ENCODE results near the gene CNTNAP2.

The CNTNAP2 gene

DNA sequence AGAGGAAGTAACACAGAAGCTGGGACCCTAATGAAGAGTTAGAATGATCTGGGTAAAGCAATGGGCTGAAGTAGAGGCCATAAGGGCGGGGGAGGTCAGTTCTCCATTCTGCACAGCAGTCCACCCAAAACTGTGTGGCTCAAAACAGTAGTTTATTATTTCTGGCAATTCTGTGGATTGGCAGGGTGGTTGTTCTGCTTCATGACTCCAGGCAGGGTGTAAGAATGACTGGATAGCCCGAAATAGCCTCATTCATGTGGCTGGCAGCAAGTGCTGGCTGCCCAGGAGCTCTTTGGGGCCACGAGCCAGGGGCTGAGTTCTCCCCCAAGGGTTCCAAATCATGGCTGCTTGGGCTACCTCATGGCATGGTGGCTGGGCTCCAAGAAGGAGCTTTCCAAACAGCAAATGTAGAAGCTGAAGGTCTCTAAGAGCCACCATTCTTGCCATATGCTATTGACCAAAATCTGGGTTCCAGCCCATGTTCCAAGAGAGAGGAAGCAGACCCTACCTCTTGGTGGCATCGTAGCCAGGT lies 2158.8 kb downstream of the CNTNAP2 start:
- no peaks in the 10 kb centered on the region for H3K4me1 ChIP-seq (ENCODE audit: control insufficient read depth, insufficient read depth, low read length)
- H3K9me3 ChIP-seq (ENCODE audit: control insufficient read depth, low read length): no peaks in the 10 kb centered on the region
- no peak overlapping the region for H3K27ac ChIP-seq (ENCODE audit: insufficient read depth, low read depth, low read length, poor library complexity, severe bottlenecking)
- no peak overlapping the region for H3K4me3 ChIP-seq (ENCODE audit: insufficient read depth, low read depth, low read length)
- no peaks in the 10 kb centered on the region for H3K27me3 ChIP-seq (ENCODE audit: control insufficient read depth, insufficient read depth, low read length, poor library complexity, severe bottlenecking)
- no peaks in the 10 kb centered on the region for H3K36me3 ChIP-seq (ENCODE audit: control insufficient read depth, insufficient read depth, low read length)
- WGBS, 2 experiments: 93% methylated on average over 4 of the region's 4 CpGs

GRCh38 chr7:148276314-148277041 lies 2159.9 kb downstream of the CNTNAP2 start:
- Histone ChIP-seq H3K27ac (ENCODE audit: insufficient read depth, low read depth, low read length, poor library complexity, severe bottlenecking) (no peak overlapping the region), H3K27me3 (ENCODE audit: control insufficient read depth, insufficient read depth, low read length, poor library complexity, severe bottlenecking) (no peaks in the 10 kb centered on the region), H3K36me3 (ENCODE audit: control insufficient read depth, insufficient read depth, low read length) (no peaks in the 10 kb centered on the region), H3K4me3 (ENCODE audit: insufficient read depth, low read depth, low read length) (no peak overlapping the region), H3K9me3 (ENCODE audit: control insufficient read depth, low read length) (no peaks in the 10 kb centered on the region), H3K4me1 (ENCODE audit: control insufficient read depth, insufficient read depth, low read length) (no peaks in the 10 kb centered on the region)
- 95 to 96% methylated on average over 11 of the region's 11 CpGs for WGBS, 2 experiments

GRCh38 chr7:148277042-148277660 lies 2160.6 kb downstream of the CNTNAP2 start:
- Histone ChIP-seq H3K4me3 (ENCODE audit: insufficient read depth, low read depth, low read length) (no peak overlapping the region), H3K27ac (ENCODE audit: insufficient read depth, low read depth, low read length, poor library complexity, severe bottlenecking) (no peak overlapping the region), H3K27me3 (ENCODE audit: control insufficient read depth, insufficient read depth, low read length, poor library complexity, severe bottlenecking) (no peaks in the 10 kb centered on the region), H3K9me3 (ENCODE audit: control insufficient read depth, low read length) (no peaks in the 10 kb centered on the region), H3K4me1 (ENCODE audit: control insufficient read depth, insufficient read depth, low read length) (no peaks in the 10 kb centered on the region), H3K36me3 (ENCODE audit: control insufficient read depth, insufficient read depth, low read length) (no peaks in the 10 kb centered on the region)
- whole genome bisulfite sequencing, 2 experiments: 83 to 86% methylated on average over 11 of the region's 11 CpGs

DNA sequence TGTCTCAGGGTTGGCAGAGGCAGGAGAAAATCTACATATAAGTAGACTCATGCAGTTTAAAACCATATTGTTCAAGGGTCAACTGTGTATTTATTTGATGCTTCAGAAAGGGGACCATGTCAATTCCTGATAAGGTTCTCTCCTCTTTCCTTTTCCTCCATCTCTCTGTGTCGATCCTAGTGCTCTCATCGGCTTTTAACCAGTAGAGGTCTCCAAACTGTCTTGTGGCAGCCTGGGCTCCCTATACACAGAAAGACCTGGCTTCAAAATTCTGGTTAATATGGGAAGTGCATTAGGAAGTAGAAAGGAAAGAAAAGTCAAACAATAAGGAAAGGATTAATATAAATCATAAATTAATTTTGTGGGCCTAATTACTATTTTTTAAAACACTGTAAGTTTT lies 2169.5 kb downstream of the CNTNAP2 start:
- WGBS, 2 experiments: 21 to 24% methylated on average over 2 of the region's 2 CpGs
- Histone ChIP-seq H3K9me3 (ENCODE audit: control insufficient read depth, low read length) (no peaks in the 10 kb centered on the region), H3K4me1 (ENCODE audit: control insufficient read depth, insufficient read depth, low read length) (peaks cover 4% of the 10 kb centered on the region), H3K27ac (ENCODE audit: insufficient read depth, low read depth, low read length, poor library complexity, severe bottlenecking) (no peak overlapping the region), H3K27me3 (ENCODE audit: control insufficient read depth, insufficient read depth, low read length, poor library complexity, severe bottlenecking) (no peaks in the 10 kb centered on the region), H3K36me3 (ENCODE audit: control insufficient read depth, insufficient read depth, low read length) (no peaks in the 10 kb centered on the region), H3K4me3 (ENCODE audit: insufficient read depth, low read depth, low read length) (no peak overlapping the region)

GRCh38 chr7:148287538-148287937 lies 2170.9 kb downstream of the CNTNAP2 start:
- Histone ChIP-seq H3K4me3 (ENCODE audit: insufficient read depth, low read depth, low read length) (no peak overlapping the region), H3K4me1 (ENCODE audit: control insufficient read depth, insufficient read depth, low read length) (peaks cover 10% of the 10 kb centered on the region), H3K27ac (ENCODE audit: insufficient read depth, low read depth, low read length, poor library complexity, severe bottlenecking) (no peak overlapping the region), H3K36me3 (ENCODE audit: control insufficient read depth, insufficient read depth, low read length) (no peaks in the 10 kb centered on the region), H3K27me3 (ENCODE audit: control insufficient read depth, insufficient read depth, low read length, poor library complexity, severe bottlenecking) (no peaks in the 10 kb centered on the region), H3K9me3 (ENCODE audit: control insufficient read depth, low read length) (no peaks in the 10 kb centered on the region)
- WGBS, 2 experiments: 78 to 85% methylated on average over 2 of the region's 2 CpGs

DNA sequence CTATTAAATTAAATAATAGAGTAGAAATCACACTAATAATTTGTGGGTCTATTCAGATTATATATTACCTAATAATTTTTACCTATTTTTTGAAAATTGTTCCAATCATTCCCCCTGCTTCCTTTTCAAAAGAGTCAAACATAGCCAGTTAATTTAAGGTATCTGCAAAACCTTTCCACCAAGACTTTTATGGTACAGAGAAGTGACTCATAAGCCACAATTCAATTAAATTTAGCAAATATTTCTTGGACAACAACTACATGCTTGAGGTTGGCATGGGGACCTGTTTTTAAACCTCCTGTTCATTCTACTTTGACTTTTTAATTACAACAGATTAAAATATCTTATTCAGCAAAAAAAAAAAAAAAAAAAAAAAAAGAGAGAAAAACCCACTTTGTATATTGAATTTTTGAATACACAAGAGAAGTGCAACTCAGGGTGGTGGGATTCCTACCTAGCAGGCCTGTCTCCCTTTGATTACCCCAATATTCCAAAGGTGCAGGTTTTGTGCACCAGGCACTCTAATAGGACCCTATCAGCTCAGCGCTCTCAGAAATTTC lies 2172.1 kb downstream of the CNTNAP2 start:
- WGBS, 2 experiments: 100% methylated on average over 1 of the region's 1 CpG
- H3K4me3 ChIP-seq (ENCODE audit: insufficient read depth, low read depth, low read length): no peak overlapping the region
- H3K36me3 ChIP-seq (ENCODE audit: control insufficient read depth, insufficient read depth, low read length): no peaks in the 10 kb centered on the region
- H3K4me1 ChIP-seq (ENCODE audit: control insufficient read depth, insufficient read depth, low read length): peaks cover 10% of the 10 kb centered on the region
- H3K27ac ChIP-seq (ENCODE audit: insufficient read depth, low read depth, low read length, poor library complexity, severe bottlenecking): no peak overlapping the region
- H3K9me3 ChIP-seq (ENCODE audit: control insufficient read depth, low read length): no peaks in the 10 kb centered on the region
- H3K27me3 ChIP-seq (ENCODE audit: control insufficient read depth, insufficient read depth, low read length, poor library complexity, severe bottlenecking): no peaks in the 10 kb centered on the region

GRCh38 chr7:148289630-148290029 lies 2173.0 kb downstream of the CNTNAP2 start:
- no peaks in the 10 kb centered on the region for H3K9me3 ChIP-seq (ENCODE audit: control insufficient read depth, low read length)
- no peak overlapping the region for H3K4me3 ChIP-seq (ENCODE audit: insufficient read depth, low read depth, low read length)
- 68 to 70% methylated on average over 1 of the region's 1 CpG for WGBS, 2 experiments
- no peaks in the 10 kb centered on the region for H3K36me3 ChIP-seq (ENCODE audit: control insufficient read depth, insufficient read depth, low read length)
- no peak overlapping the region for H3K27ac ChIP-seq (ENCODE audit: insufficient read depth, low read depth, low read length, poor library complexity, severe bottlenecking)
- no peaks in the 10 kb centered on the region for H3K27me3 ChIP-seq (ENCODE audit: control insufficient read depth, insufficient read depth, low read length, poor library complexity, severe bottlenecking)
- H3K4me1 ChIP-seq (ENCODE audit: control insufficient read depth, insufficient read depth, low read length): peaks cover 10% of the 10 kb centered on the region

DNA sequence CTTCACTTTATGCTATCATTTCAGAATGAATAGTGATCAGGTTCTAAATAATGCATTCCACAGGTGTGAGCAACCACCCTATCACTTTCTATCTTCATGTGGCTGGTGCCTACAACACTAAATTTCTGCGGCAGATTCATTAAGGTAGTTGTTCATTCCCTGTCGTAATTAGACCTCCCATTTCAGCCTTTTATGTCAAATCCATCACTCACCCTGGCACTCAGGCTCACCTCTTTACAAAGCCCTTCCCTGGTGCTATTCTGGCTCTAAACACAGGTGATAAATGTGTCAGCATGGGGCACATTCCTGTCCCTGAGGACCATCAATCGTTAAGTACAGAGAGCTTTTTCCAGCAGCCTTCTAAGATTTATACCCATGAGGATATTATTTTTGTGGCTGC lies 2173.9 kb downstream of the CNTNAP2 start:
- WGBS, 2 experiments: 63 to 69% methylated on average over 3 of the region's 3 CpGs
- H3K4me3 ChIP-seq (ENCODE audit: insufficient read depth, low read depth, low read length): no peak overlapping the region
- no peak overlapping the region for H3K27ac ChIP-seq (ENCODE audit: insufficient read depth, low read depth, low read length, poor library complexity, severe bottlenecking)

DNA sequence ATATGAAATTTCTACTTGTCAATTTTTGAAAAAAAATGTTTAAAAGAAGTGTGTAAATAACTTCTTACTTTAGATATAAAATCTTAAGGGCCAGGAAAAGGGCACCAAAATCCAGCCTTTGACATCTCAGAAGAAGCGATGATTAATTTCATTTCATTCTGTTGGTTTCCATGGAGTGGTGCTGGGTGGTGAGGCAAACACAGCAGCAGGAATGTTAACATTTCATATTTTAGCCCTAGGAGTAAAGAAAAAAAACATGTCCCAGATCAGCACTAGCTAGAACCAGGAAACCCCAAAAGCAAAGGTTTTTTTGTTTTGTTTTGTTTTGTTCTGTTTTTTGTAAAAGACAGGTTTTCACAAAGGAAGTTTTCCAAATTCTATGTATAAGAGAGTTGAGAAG lies 2175.2 kb downstream of the CNTNAP2 start:
- peak overlapping the region; percentile 11 for H3K27ac ChIP-seq (ENCODE audit: insufficient read depth, low read depth, low read length, poor library complexity, severe bottlenecking)
- 88 to 100% methylated on average over 1 of the region's 1 CpG for WGBS, 2 experiments

More for the DNA sequence above, 2173.9 kb downstream of the CNTNAP2 start:
- Histone ChIP-seq H3K4me1 (ENCODE audit: control insufficient read depth, insufficient read depth, low read length) (peaks cover 10% of the 10 kb centered on the region), H3K27me3 (ENCODE audit: control insufficient read depth, insufficient read depth, low read length, poor library complexity, severe bottlenecking) (no peaks in the 10 kb centered on the region), H3K9me3 (ENCODE audit: control insufficient read depth, low read length) (no peaks in the 10 kb centered on the region), H3K36me3 (ENCODE audit: control insufficient read depth, insufficient read depth, low read length) (no peaks in the 10 kb centered on the region)

GRCh38 chr7:148296994-148297644 lies 2180.5 kb downstream of the CNTNAP2 start:
- Histone ChIP-seq H3K4me3 (ENCODE audit: insufficient read depth, low read depth, low read length) (no peak overlapping the region), H3K36me3 (ENCODE audit: control insufficient read depth, insufficient read depth, low read length) (no peaks in the 10 kb centered on the region), H3K27me3 (ENCODE audit: control insufficient read depth, insufficient read depth, low read length, poor library complexity, severe bottlenecking) (no peaks in the 10 kb centered on the region), H3K27ac (ENCODE audit: insufficient read depth, low read depth, low read length, poor library complexity, severe bottlenecking) (no peak overlapping the region), H3K9me3 (ENCODE audit: control insufficient read depth, low read length) (no peaks in the 10 kb centered on the region), H3K4me1 (ENCODE audit: control insufficient read depth, insufficient read depth, low read length) (peaks cover 4% of the 10 kb centered on the region)
- WGBS, 2 experiments: 93 to 99% methylated on average over 2 of the region's 2 CpGs

More for the DNA sequence above, 2175.2 kb downstream of the CNTNAP2 start:
- Histone ChIP-seq H3K9me3 (ENCODE audit: control insufficient read depth, low read length) (no peaks in the 10 kb centered on the region), H3K36me3 (ENCODE audit: control insufficient read depth, insufficient read depth, low read length) (no peaks in the 10 kb centered on the region), H3K4me1 (ENCODE audit: control insufficient read depth, insufficient read depth, low read length) (peaks cover 10% of the 10 kb centered on the region), H3K4me3 (ENCODE audit: insufficient read depth, low read depth, low read length) (no peak overlapping the region), H3K27me3 (ENCODE audit: control insufficient read depth, insufficient read depth, low read length, poor library complexity, severe bottlenecking) (no peaks in the 10 kb centered on the region)

Measured in ectodermal cell (in vitro differentiated cells).